Spleen (tissue), 11 donors: Measurements from ENCODE around the gene FBXO38. TPM values are rescaled to one million over a fixed set of nuclear protein-coding genes. Genes with fewer than 3 reads are reported as not detected.

Experiments
- DNase-seq: peaks from one replicate; pipeline ENCODE4 v3.0.0-alpha.2; 2020
- H3K27ac ChIP-seq, 8 donors: fragments of 200-600 bp; sonication (generic) in 7 of 8; 1 replicate in 4 of 8; 2 replicates in 4 of 8; pipeline versions ENCODE4 v1.5.0 to v1.8.0; 2016 to 2021; ENCODE audit warnings: inconsistent platforms in 4 of 8, mild to moderate bottlenecking in 4 of 8, moderate library complexity in 1 of 8
- H3K27me3 ChIP-seq, 7 donors: fragments of 200-600 bp; sonication (generic) in 6 of 7; replicated peaks in 1 of 7; 1 replicate in 4 of 7; 2 replicates in 3 of 7; pipeline versions ENCODE4 v1.5.0 to v1.8.0; 2016 to 2021; ENCODE audit warnings: inconsistent platforms in 3 of 7, mild to moderate bottlenecking in 1 of 7
- H3K36me3 ChIP-seq, 6 donors: fragments of 200-600 bp; sonication (generic) in 5 of 6; 1 replicate in 4 of 6; 2 replicates in 2 of 6; pipeline versions ENCODE4 v1.5.0 to v1.8.0; 2016 to 2021; ENCODE audit warnings: inconsistent platforms in 2 of 6
- H3K4me1 ChIP-seq, 6 donors: fragments of 200-600 bp; sonication (generic) in 5 of 6; 1 replicate in 3 of 6; 2 replicates in 3 of 6; pipeline versions ENCODE4 v1.5.0 to v1.8.0; 2016 to 2021; ENCODE audit warnings: inconsistent platforms in 3 of 6
- H3K4me3 ChIP-seq, 8 donors: fragments of 200-600 bp; sonication (generic) in 7 of 8; 1 replicate in 4 of 8; 2 replicates in 4 of 8; pipeline versions ENCODE4 v1.5.0 to v1.8.0; 2016 to 2021; ENCODE audit warnings: inconsistent platforms in 4 of 8, mild to moderate bottlenecking in 4 of 8, moderate library complexity in 2 of 8
- H3K9me3 ChIP-seq, 8 donors: fragments of 200-600 bp; sonication (generic) in 7 of 8; 1 replicate in 4 of 8; 2 replicates in 4 of 8; pipeline versions ENCODE4 v1.5.0 to v1.8.0; 2016 to 2021; ENCODE audit warnings: inconsistent platforms in 4 of 8
- CTCF ChIP-seq, 11 experiments: fragments of 200-600 bp in 7 of 11; fragments of 450-650 bp in 4 of 11; sonication (generic) in 4 of 11; IDR thresholded peaks in 8 of 11; conservative IDR thresholded peaks in 3 of 11; 1 replicate in 7 of 11; 2 replicates in 4 of 11; pipeline versions ENCODE4 v1.4.0 to v1.8.0; 2016 to 2021; ENCODE audit warnings: antibody characterized with exemption in 11 of 11, inconsistent platforms in 4 of 11, mild to moderate bottlenecking in 1 of 11
- POLR2A ChIP-seq, 3 donors: fragments of 450-650 bp; IDR thresholded peaks; one replicate each; pipeline ENCODE4 v1.5.1; 2017; ENCODE audit warnings: antibody characterized with exemption in 3 of 3, mild to moderate bottlenecking in 1 of 3
- POLR2AphosphoS5 ChIP-seq, 3 donors: sonication (generic); formaldehyde crosslinking; IDR thresholded peaks; one replicate each; pipeline ENCODE4 v1.5.1; 2017; ENCODE audit warnings: antibody characterized with exemption in 3 of 3
- whole genome bisulfite sequencing, 5 donors: extraction: QIAGEN DNeasy Blood & Tissue Kit in 3 of 5; methylation state at CpG; one replicate each; pipeline versions ENCODE4 v1.1.5 to v1.1.7; 2013 to 2018; 5-methylcytosine and 5-hydroxymethylcytosine counted together
- intact Hi-C: fragments of 100-400 bp; cut with DNase I; formaldehyde crosslinking; loops from one replicate; pipeline ENCODE4 v1.15.0; 2023; ENCODE audit warnings: low total_unique reads
- polyA plus RNA-seq, 3 donors: library from polyadenylated mRNA; stranded (reverse); fragments of 200-250 nt; gene quantifications; one replicate each; pipeline ENCODE4 v1.2.1, GENCODE V29; 2013
- total RNA-seq, 7 donors: library from RNA; depleted of rRNA in 3 of 7; stranded (reverse); fragments of >200 nt in 3 of 7; fragmentation: NEBNext Ultra II Directional in 4 of 7; extraction: Animal tissue kit (Norgen Biotek cat#: 25700) in 4 of 7; gene quantifications; one replicate each; pipeline versions ENCODE4 v1.1.0 to v1.2.1, GENCODE V29; 2016 to 2021
- donor health status: healthy with polysubstance abuse.
- donor health status: DM: no; HTN: no; CAD: no; lungs with moderate emphysema.
- donor health status: DM: no; HTN: no; CAD: no.
- donor health status: Bipolar disorder and iron deficiency.
- donor health status: healthy.
- donor health status: DM: no; HTN: no; CAD: no.
- donor health status: DM: yes; HTN: yes; CAD: no.

The FBXO38 gene
- total and polyA plus RNA-seq, 10 donors = 14.3 to 119 (median 66.3) TPM

GRCh38 chr5:148438933-148439332, 55.2 kb downstream of the FBXO38 start:
- Histone ChIP-seq H3K4me3 (no peak overlapping the region), H3K36me3 (peaks cover under 1 to 100% (median 90%) of the 10 kb centered on the region in 6 donors), H3K9me3 (no peaks in the 10 kb centered on the region), H3K27ac (no peak overlapping the region), H3K4me1 (no peaks in the 10 kb centered on the region), H3K27me3 (no peaks in the 10 kb centered on the region)
- WGBS, 5 donors = 60 to 88% (median 73%) methylated on average over 2 of the region's 2 CpGs
- no peak for DNase-seq
- intact Hi-C loops = no loop called here
- no peak for TF ChIP-seq POLR2AphosphoS5 (IDR thresholded peaks at IDR 0.05)
- no peak for TF ChIP-seq POLR2A (IDR thresholded peaks at IDR 0.05)
- TF ChIP-seq CTCF (IDR thresholded peaks at IDR 0.05 in 8 of 11, conservative IDR thresholded peaks at IDR 0.05 in 3 of 11) = no peak

DNA sequence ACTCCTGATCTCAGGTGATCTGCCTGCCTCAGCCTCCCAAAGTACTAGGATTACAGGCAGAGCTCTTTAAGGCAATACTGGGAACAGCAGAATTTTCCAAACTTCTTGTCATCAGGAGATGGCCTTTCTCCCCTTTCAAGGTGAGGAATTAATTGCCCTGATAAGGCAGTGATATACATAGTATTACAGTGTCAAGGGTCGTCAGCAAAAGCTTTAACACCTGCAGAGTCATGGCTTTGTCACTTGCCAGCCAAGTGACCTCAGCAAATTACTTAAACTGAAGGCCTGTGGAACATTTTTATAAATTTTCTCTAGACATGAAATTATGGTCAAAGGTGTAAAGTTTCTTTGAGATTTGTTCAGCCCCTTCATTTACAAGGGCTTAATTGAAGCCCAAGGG, 59.5 kb downstream of the FBXO38 start:
- intact Hi-C loops = loop anchor here (5.0 kb wide), 1 partner anchor 594 kb away; no protein-coding TSS in a partner anchor
- H3K36me3 ChIP-seq = peaks cover 0 to 71% (median 50%) of the 10 kb centered on the region in 6 donors

GRCh38 chr5:148443998-148444397, 60.2 kb downstream of the FBXO38 start:
- Histone ChIP-seq H3K27ac (no peak overlapping the region), H3K36me3 (peaks cover 0 to 63% (median 42%) of the 10 kb centered on the region in 6 donors), H3K27me3 (no peaks in the 10 kb centered on the region), H3K4me3 (no peak overlapping the region), H3K9me3 (no peaks in the 10 kb centered on the region), H3K4me1 (no peaks in the 10 kb centered on the region)
- TF ChIP-seq CTCF (IDR thresholded peaks at IDR 0.05 in 8 of 11, conservative IDR thresholded peaks at IDR 0.05 in 3 of 11) (peak; percentile 32 to 79 (median 70)), POLR2AphosphoS5 (IDR thresholded peaks at IDR 0.05) (no peak), POLR2A (IDR thresholded peaks at IDR 0.05) (no peak)
- intact Hi-C loops = loop anchor here (2.0 to 5.0 kb wide), 2 partner anchors 287 to 593 kb away; no protein-coding TSS in a partner anchor
- DNase-seq = no peak
- 35 to 44% (median 41%) methylated on average over 5 of the region's 5 CpGs for WGBS, 5 donors

More for the DNA sequence above, 59.5 kb downstream of the FBXO38 start:
- no peak for DNase-seq
- TF ChIP-seq POLR2A (IDR thresholded peaks at IDR 0.05) (no peak), POLR2AphosphoS5 (IDR thresholded peaks at IDR 0.05) (no peak), CTCF (IDR thresholded peaks at IDR 0.05 in 8 of 11, conservative IDR thresholded peaks at IDR 0.05 in 3 of 11) (no peak)
- Histone ChIP-seq H3K4me1 (no peaks in the 10 kb centered on the region), H3K27ac (no peak overlapping the region), H3K4me3 (no peak overlapping the region), H3K9me3 (no peaks in the 10 kb centered on the region), H3K27me3 (no peaks in the 10 kb centered on the region)
- WGBS, 5 donors = 44 to 95% (median 65%) methylated on average over 1 of the region's 1 CpG

DNA sequence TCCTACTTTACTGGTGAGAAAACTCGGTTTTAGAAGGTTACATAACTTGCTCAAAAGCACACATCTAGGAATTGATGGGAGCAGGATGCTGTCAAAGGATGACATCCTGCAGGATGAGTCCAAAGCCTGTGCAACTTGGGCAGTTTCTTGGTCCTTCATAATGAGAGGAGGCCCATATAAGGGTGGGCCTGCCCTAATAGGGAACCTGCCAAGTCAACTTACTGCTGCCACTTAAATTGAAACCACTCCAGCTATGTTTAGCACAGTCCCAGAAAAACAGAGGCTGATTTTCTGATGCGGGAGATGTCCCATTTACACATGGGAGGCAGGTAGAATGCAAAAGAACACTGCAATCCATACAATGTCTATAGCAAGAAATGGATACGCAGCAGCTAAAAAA, 61.8 kb downstream of the FBXO38 start:
- Histone ChIP-seq H3K4me3 (no peak overlapping the region), H3K36me3 (peaks cover 0 to 47% (median 28%) of the 10 kb centered on the region in 6 donors), H3K27ac (no peak overlapping the region), H3K9me3 (no peaks in the 10 kb centered on the region), H3K4me1 (no peaks in the 10 kb centered on the region), H3K27me3 (no peaks in the 10 kb centered on the region)
- DNase-seq = no peak
- intact Hi-C loops = loop anchor here (2.0 kb wide), 1 partner anchor 285 kb away; no protein-coding TSS in a partner anchor
- WGBS, 5 donors = 61 to 89% (median 78%) methylated on average over 3 of the region's 3 CpGs
- no peak for TF ChIP-seq POLR2A (IDR thresholded peaks at IDR 0.05)
